ENCODE results near the gene MRPL55.
A peak's percentile ranks its signal among the peaks of the same experiment; 100 is the strongest.

MRPL55 gene

GRCh38 chr1:228068359-228068758 lies 40.7 kb downstream of the MRPL55 start:
- no peak for DNase-seq (ENCODE audit: low read depth)

- no peak for DNase-seq (ENCODE audit: low read depth)
Observed at GRCh38 chr1:228066891-228067654, 42.0 kb downstream of the MRPL55 start.

DNA sequence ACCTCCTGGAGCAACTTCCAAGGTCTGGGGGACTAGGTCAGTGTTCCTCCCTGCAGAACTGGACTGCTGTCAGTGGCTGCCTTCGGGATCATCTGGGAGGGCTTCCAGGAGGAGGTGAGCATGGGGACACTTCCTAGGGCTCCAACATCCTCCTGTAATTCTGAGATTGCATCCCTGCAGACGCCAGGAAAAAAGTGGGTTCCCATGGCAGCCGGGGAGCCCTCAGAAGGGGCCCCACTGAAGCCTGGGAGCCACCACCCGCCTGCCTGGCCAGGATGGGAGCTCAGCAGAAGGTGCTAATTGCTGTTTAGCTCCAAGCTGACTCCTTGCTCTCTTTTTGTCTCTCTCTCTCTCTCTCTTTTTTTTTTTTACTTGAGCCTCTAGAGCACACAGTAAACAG lies 42.7 kb downstream of the MRPL55 start:
- DNase-seq (ENCODE audit: low read depth) = no peak

DNA sequence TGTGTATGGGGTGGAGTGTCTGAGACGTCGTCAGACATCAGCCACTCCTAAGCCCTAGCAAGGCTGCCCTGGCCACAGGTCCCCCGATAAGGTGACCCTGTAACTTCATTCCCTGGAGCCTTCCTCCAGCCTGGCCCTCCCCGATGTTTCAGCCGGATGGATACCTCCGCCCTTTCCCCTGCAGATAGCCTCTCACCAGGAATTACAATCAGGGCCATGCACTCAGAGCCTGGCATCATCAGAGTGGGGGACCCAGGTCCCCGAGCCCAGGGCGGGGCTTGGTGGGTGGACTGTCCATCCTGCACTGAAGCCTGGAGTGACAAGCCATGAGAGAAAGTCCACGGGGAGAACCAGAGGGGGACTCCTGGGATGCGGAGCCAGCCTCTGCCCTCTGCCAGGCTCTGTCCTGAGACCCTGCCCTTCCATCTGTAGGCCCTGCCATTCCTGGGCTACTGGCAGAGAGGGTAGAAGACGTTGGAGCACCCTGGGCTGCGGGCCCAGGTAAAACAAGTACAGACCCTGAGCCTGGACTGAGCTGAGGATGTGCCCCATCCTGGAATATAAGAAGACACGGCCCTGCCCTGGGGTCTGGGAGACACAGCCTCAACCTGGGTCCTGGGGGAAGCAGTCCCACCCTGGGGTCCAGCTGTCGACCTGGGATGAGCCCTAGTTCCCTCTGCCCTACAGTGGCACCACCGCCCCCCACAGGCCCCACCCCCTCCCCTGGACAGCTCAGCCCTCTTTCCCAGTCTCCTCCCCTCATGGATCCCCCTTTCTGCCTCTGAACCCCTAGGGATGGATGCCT lies 43.4 kb downstream of the MRPL55 start:
- DNase-seq (ENCODE audit: low read depth) = no peak

GRCh38 chr1:228064741-228065542 lies 44.2 kb downstream of the MRPL55 start:
- DNase-seq (ENCODE audit: low read depth) = no peak

DNA sequence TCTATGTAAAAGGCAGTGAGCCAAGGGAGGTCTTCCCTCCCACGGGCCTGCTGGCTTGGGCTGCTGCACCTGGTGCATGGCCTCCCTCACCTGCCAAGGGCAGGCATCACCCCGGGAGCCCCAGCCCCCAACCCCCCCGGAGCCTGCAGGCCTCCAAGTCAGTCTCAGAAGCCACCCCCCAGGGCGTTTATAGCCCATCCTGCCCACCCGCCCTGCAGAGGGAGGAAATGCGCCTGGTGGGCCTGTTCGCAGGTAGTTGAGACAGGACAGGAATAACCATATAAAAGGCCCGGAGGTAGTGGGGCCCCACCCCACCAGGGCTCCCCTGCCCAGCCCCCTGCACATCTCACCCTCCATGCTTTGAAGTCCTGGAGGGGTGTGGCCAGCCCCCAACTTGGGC lies 44.8 kb downstream of the MRPL55 start:
- DNase-seq (ENCODE audit: low read depth) = no peak

- DNase-seq (ENCODE audit: low read depth) = no peak
Observed at GRCh38 chr1:228063251-228064191, 45.6 kb downstream of the MRPL55 start.

- no peak for DNase-seq (ENCODE audit: low read depth)
Observed at GRCh38 chr1:228062812-228063211, 46.3 kb downstream of the MRPL55 start.

DNA sequence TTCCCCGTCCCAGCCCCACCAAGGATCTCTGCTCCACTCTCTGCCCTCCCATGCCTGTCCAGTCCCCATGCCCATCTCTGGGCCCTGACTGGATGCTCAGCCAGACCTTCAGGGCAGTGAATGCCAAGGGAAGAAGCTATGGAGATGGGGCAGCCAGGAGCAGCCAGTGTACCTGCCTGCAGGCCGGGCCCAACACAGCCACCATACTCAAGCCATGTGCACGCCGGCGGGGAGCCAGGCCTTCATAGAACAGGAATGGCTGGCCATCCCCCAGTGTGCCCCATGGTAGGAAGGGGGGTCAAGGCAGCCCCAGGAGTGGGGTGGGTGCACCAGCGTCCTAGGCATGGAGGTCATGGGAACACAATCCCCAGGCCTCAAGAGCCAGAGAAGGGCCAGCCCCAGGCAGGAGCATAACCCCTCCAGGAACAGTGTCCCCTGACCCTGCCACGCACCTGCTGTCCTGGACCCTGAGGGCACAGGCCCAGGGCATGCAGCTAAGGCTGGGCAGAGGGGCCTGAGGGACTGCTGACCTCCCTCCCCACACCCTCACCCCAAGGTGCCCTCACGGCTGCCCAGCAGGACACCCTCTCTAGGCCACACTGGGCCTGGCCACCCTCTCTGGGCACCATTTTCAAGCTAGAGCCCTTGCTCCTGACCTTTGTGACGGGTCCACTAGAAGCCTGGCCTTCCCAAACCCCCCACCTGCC lies 46.9 kb downstream of the MRPL55 start:
- no peak for DNase-seq (ENCODE audit: low read depth)

GRCh38 chr1:228061411-228062084 lies 47.6 kb downstream of the MRPL55 start:
- DNase-seq (ENCODE audit: low read depth) = no peak

- no peak for DNase-seq (ENCODE audit: low read depth)
Observed at GRCh38 chr1:228060458-228061190, 48.5 kb downstream of the MRPL55 start.

DNA sequence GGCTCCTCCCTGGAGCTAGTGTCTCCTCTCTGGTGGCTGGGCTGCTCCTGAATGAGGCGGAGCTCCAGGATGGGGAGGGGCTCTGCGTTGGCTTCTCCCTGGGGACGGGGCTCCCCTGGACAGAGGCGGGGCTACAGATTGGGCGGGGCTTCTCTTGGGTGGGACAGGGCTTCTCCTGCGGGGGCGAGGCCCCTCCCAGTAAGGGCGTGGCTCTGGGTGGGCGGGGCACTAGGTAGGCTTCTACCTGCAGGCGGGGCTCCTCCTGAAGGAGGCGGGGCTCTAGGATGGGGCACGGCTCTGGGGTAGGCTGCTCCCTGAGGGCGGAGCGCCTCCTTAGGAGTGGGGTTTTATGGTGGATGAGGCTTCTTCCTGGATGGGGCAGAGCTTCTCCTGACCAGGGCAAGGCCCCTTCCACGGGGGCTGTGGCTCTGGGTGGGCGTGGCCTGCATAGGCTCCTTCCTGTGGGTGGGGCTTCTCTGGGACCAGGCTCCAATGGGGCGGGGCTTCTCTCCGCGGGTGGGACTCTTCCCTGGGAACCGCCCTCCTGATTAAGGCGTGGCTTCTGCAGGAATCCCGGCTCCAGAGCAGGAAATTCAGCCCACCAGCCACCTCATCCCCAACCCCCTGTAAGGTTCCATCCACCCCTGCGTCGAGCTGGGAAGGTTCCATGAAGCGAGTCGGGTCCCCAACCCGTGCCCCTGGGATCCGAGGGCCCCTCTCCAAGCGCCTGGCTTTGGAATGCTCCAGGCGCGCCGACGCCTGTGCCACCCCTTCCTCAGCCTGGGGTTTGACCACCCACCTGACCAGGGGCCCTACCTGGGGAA lies 49.3 kb downstream of the MRPL55 start:
- DNase-seq (ENCODE audit: low read depth) = peak; percentile 36

DNA sequence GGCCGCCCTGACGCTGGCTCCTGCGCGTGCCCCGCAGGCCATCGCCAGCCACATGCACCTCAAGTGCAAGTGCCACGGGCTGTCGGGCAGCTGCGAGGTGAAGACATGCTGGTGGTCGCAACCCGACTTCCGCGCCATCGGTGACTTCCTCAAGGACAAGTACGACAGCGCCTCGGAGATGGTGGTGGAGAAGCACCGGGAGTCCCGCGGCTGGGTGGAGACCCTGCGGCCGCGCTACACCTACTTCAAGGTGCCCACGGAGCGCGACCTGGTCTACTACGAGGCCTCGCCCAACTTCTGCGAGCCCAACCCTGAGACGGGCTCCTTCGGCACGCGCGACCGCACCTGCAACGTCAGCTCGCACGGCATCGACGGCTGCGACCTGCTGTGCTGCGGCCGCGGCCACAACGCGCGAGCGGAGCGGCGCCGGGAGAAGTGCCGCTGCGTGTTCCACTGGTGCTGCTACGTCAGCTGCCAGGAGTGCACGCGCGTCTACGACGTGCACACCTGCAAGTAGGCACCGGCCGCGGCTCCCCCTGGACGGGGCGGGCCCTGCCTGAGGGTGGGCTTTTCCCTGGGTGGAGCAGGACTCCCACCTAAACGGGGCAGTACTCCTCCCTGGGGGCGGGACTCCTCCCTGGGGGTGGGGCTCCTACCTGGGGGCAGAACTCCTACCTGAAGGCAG lies 50.0 kb downstream of the MRPL55 start:
- no peak for DNase-seq (ENCODE audit: low read depth)

DNA sequence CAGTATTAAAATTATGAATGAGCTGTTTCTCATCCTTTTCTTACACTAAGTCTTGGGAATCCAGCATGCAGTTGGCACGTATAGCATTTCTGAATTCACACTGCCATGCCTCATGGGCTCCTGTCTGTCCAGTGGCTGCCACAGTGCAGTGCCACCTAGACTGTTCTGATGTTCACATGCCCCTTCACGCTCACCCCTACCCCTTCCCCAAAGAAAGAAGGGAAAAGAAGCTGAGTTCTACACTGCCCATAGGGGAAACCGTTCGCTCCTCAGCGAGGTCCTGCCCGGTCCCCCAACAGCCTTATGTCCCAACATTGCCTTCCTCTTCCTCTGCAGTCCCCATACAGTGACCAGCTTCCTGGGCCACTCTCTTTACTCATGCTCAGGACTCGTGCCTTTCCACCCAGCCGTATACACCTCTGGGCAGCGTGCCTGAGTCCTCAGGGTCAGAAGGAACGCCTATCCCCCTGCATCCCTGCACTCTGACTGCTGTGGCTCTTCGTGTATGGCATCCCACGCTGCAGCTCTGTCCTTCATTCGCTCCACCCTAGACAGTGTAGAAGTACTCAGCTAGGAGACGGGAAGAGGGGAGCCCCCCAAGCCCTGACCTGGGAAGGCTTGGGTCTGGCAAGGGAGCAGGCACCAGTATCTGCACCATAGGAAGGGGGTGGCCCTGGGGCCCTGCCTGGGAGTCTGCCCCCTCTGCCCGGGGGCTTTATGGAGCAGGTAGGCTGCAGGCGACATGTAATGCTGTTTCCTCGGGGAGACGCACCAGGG lies 50.7 kb downstream of the MRPL55 start:
- DNase-seq (ENCODE audit: low read depth) = no peak
